NOMO-1 treated with DMSO at 0.1 percent for 48 hours (cell line): ENCODE results near the gene HDAC6.
A peak's percentile ranks its signal among the peaks of the same experiment; 100 is the strongest.
"Not testable (repeated sequence)": the region's sequence is repeated elsewhere in the genome, so short reads cannot be mapped to it uniquely, and the experiment has no call there.

Experiments used
- DNase-seq: peaks from one replicate; lab custom pipeline; 2025; ENCODE audit not compliant: unreplicated experiment; lab: John Stamatoyannopoulos, UW

Gene HDAC6

DNA sequence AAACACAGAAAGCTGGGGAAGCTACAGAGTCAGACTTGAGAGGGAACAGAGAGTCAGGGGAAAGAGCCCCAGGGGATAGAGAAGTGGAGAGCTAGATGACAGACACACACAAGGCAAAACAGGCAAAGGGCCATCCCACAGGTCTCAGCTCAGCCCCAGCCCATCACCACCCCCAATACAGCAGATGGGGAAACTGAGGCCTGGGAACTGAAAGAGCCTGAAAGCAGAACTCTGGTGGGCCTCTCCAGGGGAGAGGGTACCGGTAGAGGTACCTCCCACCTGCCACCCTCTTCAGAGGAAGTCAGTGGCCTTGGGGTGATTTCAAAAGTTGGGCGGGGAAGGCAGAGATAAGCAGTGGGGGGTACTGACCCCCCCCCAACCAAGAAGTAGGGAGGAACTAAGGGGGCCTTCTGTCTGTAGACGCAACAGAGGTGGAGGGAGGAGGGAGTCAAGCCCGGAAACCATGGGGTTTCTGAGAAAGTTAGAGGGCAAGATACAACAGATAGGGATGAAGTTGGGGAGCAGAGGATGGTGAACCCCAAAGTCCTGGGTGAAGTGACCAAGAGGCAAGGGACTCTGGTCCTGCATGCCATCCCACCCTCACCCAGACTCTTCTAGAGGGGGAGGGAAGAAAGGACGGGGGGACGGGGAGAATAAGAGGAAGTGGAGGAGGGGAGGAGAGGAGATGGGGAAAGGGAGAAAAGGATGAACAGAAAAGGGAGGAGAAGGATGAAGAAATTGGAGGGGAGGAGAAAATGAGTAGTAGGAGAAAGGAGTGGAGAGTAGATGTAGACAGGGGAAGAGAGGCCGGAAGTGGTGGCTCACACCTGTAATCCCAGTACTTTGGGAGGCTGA is 12.3 kb upstream of the HDAC6 start:
- DNase-seq: no peak

DNA sequence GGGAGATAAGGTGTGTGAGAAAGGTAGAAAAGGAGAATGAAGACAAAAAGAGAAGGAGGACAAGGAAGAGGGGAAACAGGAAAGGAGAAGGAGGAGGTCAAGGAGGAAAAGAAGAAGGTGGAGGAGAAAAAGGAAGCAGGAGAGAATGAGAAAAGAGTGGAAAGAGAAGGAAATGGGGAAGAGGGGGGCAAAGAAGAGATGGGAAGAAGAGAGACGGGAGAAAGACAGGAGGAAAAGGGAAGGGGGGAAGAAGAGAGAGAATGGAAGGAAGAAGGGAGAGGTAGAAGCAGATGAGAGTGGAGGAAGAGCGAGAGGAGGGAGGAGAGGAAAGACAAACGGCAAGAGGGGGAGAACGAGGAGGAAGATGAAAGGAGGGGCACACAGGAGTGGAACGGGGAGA is 11.4 kb upstream of the HDAC6 start:
- DNase-seq: no peak

GRCh38 chrX:48791063-48791820 is 10.6 kb upstream of the HDAC6 start:
- DNase-seq: no peak

DNA sequence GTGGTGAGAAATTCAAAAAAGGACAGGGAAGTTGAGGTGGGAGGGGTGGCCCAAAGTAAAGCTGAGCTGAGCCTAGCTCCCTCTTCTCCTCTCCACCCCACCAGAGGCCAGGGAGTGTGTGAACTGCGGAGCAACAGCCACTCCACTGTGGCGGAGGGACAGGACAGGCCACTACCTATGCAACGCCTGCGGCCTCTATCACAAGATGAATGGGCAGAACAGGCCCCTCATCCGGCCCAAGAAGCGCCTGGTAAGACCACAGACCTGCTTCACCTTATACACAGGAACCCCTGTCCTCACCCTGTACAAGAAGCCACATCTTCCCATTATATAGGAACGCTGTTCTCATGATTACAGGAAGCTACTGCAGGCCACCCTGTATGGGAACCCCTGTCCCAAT is 9.6 kb upstream of the HDAC6 start:
- DNase-seq: no peak

DNA sequence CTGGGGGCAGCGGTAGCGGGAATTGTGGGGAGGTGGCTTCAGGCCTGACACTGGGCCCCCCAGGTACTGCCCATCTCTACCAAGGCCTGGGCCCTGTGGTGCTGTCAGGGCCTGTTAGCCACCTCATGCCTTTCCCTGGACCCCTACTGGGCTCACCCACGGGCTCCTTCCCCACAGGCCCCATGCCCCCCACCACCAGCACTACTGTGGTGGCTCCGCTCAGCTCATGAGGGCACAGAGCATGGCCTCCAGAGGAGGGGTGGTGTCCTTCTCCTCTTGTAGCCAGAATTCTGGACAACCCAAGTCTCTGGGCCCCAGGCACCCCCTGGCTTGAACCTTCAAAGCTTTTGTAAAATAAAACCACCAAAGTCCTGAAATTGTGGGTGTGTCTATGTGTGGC is 7.9 kb upstream of the HDAC6 start:
- DNase-seq: no peak

DNA sequence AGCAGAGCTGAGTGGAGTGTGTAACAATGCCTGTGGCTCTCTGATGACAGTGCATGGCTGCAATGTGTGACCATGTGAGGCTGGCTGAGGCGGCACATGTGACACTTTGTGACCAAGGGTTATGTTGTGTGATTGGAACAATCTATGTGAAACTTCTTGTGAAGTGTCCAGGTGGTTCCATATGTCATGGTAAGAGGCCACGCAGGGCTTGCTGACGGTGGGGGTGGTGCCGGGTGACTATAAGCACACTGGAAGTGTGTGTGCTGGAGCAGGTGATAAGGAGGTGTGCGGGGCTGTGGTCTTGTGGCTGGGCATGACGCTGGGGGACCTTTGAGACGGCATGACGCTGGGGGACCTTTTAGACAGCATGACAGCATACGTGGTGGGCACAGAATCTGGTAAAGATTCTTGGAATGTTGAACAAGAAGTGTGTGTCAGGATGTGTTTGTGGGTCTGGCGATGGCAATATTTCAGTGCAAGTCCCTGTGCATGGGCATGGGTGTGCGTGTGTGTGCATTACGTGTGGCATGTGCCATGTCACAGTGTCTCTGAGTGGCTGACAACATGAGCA is 7.4 kb upstream of the HDAC6 start:
- no peak for DNase-seq

GRCh38 chrX:48794911-48795515 is 6.9 kb upstream of the HDAC6 start:
- no peak for DNase-seq

GRCh38 chrX:48798318-48798717 is 3.5 kb upstream of the HDAC6 start:
- no peak for DNase-seq

GRCh38 chrX:48800574-48801279 is 1.1 kb upstream of the HDAC6 start:
- DNase-seq: no peak

DNA sequence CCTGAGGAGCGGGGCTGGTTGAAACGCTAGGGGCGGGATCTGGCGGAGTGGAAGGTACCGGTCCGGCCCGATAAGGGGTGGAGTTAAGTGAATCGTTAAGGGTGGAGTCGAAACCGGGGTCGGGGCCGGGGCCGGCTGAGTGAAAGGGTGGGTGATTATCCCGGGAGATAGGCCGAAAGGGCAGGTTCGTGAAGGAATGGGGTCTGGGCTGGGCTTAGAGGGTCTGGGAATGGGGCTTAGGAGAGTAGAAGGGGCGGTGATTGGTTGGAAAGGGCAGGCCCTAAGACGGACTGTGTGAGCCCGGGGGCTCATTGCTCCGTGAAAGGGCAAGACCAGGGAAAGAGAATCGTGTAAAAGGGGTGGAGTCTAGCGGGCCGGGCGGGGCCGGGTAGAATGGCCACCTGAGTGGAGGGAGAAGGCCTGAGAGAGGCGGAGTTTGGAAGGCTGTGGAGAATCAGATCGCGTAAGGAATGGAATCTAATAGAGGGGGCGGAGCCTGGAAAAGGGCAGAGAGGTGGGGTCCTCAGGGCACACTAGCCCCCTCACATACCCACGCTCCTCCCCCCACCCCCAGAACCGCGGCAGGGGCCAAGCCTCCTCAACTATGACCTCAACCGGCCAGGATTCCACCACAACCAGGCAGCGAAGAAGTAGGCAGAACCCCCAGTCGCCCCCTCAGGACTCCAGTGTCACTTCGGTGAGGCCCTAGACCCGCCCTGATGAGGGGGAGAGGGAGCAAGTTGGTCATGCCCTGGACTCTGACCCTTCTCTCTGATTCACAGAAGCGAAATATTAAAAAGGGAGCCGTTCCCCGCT is 430 bp downstream of the HDAC6 start:
- DNase-seq: peak; percentile 76

- DNase-seq: no peak
Measured at GRCh38 chrX:48802905-48803200, 986 bp downstream of the HDAC6 start.

DNA sequence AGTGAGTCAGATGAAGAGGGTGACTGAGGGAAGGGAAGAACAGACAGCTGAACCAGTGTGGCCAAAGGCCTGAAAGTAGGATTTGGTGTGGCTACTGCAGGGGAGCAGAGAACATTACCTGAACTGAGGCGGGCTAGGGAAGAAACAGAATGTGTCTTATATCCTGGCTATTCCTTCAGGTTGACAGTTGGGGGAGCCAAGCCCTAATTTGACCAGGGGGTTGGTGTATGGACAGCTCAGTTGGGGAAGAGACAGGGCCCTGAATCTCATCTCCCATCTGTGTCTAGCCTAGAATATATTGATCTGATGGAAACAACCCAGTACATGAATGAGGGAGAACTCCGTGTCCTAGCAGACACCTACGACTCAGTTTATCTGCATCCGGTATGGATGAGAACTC is 4.2 kb downstream of the HDAC6 start:
- no peak for DNase-seq

DNA sequence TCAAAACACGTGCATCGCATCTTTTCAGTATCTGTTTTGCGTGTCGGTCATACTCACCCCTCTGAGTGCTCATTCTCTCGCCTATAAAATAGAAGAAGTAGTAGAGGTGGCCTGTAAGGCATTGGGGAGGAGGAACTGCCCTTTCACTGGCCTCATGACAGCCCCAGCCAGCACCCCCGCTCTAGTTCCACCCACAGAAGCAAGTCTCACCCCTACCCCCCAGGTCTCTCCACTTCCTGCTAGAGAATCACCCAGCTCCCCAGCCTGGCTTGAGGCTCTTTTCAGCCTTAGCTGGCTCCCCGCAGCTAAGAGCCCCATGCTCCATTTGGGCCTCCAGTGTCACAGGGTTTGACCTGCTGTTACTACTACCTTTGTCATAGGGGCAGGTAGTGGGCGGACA is 11.8 kb downstream of the HDAC6 start:
- no peak for DNase-seq

DNA sequence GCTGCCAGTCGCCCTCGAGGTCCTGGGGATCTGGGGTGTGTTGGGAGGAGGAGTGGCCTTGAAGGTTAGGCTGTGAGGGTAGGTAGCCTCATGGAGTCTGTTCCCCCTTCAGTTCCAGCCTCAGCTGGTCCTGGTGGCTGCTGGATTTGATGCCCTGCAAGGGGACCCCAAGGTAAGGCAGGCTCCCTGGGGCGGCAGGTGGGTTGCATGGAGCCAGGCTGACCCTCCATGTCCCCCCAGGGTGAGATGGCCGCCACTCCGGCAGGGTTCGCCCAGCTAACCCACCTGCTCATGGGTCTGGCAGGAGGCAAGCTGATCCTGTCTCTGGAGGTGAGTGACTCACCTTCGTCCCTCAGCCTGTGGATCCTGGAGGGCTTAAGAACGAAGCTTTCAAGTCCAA is 12.9 kb downstream of the HDAC6 start:
- DNase-seq: no peak

DNA sequence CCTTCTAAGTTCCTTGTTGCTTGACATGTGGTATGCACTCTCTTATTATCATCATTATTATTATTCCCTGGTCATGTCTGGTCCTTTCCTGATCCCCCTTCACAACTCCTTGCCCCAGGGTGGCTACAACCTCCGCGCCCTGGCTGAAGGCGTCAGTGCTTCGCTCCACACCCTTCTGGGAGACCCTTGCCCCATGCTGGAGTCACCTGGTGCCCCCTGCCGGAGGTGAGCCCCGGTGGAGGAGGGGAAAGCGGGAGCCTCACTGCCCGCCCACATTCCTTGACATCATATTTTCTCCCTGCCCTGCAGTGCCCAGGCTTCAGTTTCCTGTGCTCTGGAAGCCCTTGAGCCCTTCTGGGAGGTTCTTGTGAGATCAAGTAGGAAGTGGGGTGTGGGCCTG is 13.4 kb downstream of the HDAC6 start:
- no peak for DNase-seq

- no peak for DNase-seq
Measured at GRCh38 chrX:48816014-48816810, 14.3 kb downstream of the HDAC6 start.

DNA sequence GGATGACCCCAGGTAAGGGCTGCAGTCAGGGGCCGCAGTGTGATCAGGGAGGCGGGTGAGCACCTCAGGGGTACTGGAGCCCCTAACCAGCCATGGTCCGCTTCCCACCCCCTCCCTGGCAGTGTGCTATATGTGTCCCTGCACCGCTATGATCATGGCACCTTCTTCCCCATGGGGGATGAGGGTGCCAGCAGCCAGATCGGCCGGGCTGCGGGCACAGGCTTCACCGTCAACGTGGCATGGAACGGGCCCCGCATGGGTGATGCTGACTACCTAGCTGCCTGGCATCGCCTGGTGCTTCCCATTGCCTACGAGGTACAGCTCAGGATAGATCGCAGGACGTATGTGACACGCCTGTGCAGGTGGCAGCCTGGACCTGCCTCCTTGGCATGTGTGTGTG is 16.2 kb downstream of the HDAC6 start:
- DNase-seq: no peak

DNA sequence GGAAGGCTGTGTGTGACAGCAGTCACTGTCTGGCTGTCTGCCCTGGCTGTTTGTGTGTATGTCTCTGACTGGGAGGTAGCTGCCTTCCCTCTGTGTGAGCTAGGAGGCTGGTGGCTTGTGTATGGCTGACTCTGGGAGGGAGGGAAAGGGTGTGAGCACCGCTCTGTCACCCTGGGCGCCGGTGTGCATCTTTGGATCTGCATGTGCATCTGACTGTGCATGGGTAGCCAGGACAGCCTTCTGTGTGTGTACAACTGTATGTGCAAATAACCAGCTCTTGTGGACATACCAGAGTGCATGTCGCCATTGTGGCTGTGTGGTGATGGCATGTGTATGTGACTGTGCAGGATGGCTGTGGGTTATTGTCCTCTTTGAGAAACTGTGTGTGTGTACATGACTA is 17.0 kb downstream of the HDAC6 start:
- no peak for DNase-seq

- not testable (repeated sequence) for DNase-seq
Measured at GRCh38 chrX:48819394-48819793, 17.5 kb downstream of the HDAC6 start.

DNA sequence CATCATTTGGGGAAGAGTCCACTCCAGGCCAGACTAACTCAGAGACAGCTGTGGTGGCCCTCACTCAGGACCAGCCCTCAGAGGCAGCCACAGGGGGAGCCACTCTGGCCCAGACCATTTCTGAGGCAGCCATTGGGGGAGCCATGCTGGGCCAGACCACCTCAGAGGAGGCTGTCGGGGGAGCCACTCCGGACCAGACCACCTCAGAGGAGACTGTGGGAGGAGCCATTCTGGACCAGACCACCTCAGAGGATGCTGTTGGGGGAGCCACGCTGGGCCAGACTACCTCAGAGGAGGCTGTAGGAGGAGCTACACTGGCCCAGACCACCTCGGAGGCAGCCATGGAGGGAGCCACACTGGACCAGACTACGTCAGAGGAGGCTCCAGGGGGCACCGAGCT is 21.2 kb downstream of the HDAC6 start:
- no peak for DNase-seq
